ENCODE results near the gene MLST8. TPM values are rescaled to one million over a fixed set of nuclear protein-coding genes. Genes with fewer than 3 reads are reported as not detected.

The MLST8 gene
- total and polyA plus RNA-seq, 2 donors (not counting 3 experiments of a cell fraction or from before 2014, with no cell fraction given): 36.9 to 129 TPM

DNA sequence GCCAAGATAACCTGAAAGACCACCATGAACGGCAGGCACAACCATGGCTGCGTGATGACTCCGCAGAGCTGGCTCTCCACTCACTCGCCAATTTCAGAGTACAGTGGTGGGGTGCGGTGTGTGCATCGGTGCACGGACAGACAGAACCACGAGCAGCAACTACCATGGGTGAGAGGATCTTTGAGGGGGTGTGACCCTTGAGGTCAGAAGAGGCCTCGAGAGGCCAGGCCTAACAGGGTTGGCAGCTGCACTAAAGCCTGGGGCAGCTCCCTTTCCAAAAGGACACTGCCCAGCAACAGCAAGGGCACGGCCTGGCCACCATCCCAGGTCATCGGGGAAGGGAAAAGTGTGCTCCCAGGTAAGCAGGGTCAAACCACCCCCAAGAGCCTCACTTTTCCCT, 48.0 kb downstream of the MLST8 start:
- CTCF ChIA-PET: no interaction called here
- TSS peak; percentile 51 for BruUV-seq (replicated peaks)
- FAIRE-seq (no peak), DNase-seq (ENCODE audit: low read depth, low spot score) (no peak)
- POLR2A ChIA-PET: no interaction called here
- Histone ChIP-seq H4K20me1 (replicated peaks; ENCODE audit: control insufficient read depth, extremely low read depth, insufficient read depth, low read length) (no peaks in the 10 kb centered on the region), H2AFZ (ENCODE audit: low read depth, low read length) (no peak overlapping the region), H3K9me1 (replicated peaks; ENCODE audit: control insufficient read depth, extremely low read depth, insufficient read depth, low read length) (no peaks in the 10 kb centered on the region), H3K4me3 (replicated peaks in 1 of 3; ENCODE audit: insufficient read depth in 1 of 3, low read depth in 1 of 3, low read length in 3 of 3) (no peak overlapping the region), H3K27ac (ENCODE audit: insufficient read depth, low read depth, low read length) (no peak overlapping the region), H3K9me3 (replicated peaks; ENCODE audit: control insufficient read depth, insufficient read depth, low read length) (no peaks in the 10 kb centered on the region), H3K4me2 (ENCODE audit: insufficient read depth, low read length) (no peak overlapping the region), H3K27me3 (ENCODE audit: control insufficient read depth in 2 of 2, insufficient read depth in 2 of 2, low read length in 2 of 2) (no peaks in the 10 kb centered on the region), H3K4me1 (ENCODE audit: control insufficient read depth, extremely low read depth, insufficient read depth, low read length) (peaks cover 13% of the 10 kb centered on the region), H3K9ac (replicated peaks; ENCODE audit: extremely low read depth, insufficient read depth, low read length) (no peak overlapping the region), H3K79me2 (ENCODE audit: control insufficient read depth, insufficient read depth, low read length) (peaks cover 23% of the 10 kb centered on the region), H3K36me3 (ENCODE audit: control insufficient read depth in 2 of 2, extremely low read depth in 1 of 2, insufficient read depth in 2 of 2, low read length in 2 of 2) (peaks cover 28% of the 10 kb centered on the region in 2 experiments)
- no peak for TF ChIP-seq FOS (IDR thresholded peaks at IDR 0.05; ENCODE audit: borderline replicate concordance, insufficient read depth, low read length)
- no peak for TF ChIP-seq MYC (IDR thresholded peaks at IDR 0.05; ENCODE audit: low read depth, low read length)
- TF ChIP-seq EZH2 (IDR thresholded peaks at IDR 0.05; ENCODE audit: borderline replicate concordance, low read depth, low read length, severe bottlenecking): no peak
- TF ChIP-seq POLR2A (IDR thresholded peaks at IDR 0.05; ENCODE audit: low read depth, low read length): no peak
- TF ChIP-seq, protein P1, sequence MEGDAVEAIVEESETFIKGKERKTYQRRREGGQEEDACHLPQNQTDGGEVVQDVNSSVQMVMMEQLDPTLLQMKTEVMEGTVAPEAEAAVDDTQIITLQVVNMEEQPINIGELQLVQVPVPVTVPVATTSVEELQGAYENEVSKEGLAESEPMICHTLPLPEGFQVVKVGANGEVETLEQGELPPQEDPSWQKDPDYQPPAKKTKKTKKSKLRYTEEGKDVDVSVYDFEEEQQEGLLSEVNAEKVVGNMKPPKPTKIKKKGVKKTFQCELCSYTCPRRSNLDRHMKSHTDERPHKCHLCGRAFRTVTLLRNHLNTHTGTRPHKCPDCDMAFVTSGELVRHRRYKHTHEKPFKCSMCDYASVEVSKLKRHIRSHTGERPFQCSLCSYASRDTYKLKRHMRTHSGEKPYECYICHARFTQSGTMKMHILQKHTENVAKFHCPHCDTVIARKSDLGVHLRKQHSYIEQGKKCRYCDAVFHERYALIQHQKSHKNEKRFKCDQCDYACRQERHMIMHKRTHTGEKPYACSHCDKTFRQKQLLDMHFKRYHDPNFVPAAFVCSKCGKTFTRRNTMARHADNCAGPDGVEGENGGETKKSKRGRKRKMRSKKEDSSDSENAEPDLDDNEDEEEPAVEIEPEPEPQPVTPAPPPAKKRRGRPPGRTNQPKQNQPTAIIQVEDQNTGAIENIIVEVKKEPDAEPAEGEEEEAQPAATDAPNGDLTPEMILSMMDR (IDR thresholded peaks at IDR 0.05; ENCODE audit: extremely low read depth in 1 of 2, insufficient read depth in 1 of 2, low read depth in 1 of 2, low read length in 2 of 2): no peak
- TF ChIP-seq POLR2AphosphoS5 (IDR thresholded peaks at IDR 0.05; ENCODE audit: insufficient read depth, low read depth, low read length): no peak
- TF ChIP-seq GATA2 (IDR thresholded peaks at IDR 0.05; ENCODE audit: insufficient read depth, insufficient read length, low read depth, low read length): no peak
- TF ChIP-seq, protein P2, sequence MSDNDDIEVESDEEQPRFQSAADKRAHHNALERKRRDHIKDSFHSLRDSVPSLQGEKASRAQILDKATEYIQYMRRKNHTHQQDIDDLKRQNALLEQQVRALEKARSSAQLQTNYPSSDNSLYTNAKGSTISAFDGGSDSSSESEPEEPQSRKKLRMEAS (IDR thresholded peaks at IDR 0.05; ENCODE audit: insufficient read depth, insufficient read length): no peak
- no peak for TF ChIP-seq JUN (IDR thresholded peaks at IDR 0.05; ENCODE audit: borderline replicate concordance, insufficient read depth, insufficient read length, low read depth)
- dilution Hi-C loops (cut with MboI; ENCODE audit: extremely low pct_ligation_motif_present, low sequenced_read_pairs): no loop called here
- intact Hi-C loops (cut with micrococcal nuclease): loop anchor here (5.0 kb wide), 1 partner anchor 56 kb away; the partner anchor contains the start of gene CASKIN1

All from endothelial cell of umbilical vein (primary cell).